NCI-H2107 (cell line): ENCODE measurements around the gene CELA3B.
"Not testable (repeated sequence)": the region's sequence is repeated elsewhere in the genome, so short reads cannot be mapped to it uniquely, and the experiment has no call there.

ENCODE experiments used
- DNase-seq: peaks from one replicate; lab custom pipeline; 2025; lab: John Stamatoyannopoulos, UW

The CELA3B gene

DNA sequence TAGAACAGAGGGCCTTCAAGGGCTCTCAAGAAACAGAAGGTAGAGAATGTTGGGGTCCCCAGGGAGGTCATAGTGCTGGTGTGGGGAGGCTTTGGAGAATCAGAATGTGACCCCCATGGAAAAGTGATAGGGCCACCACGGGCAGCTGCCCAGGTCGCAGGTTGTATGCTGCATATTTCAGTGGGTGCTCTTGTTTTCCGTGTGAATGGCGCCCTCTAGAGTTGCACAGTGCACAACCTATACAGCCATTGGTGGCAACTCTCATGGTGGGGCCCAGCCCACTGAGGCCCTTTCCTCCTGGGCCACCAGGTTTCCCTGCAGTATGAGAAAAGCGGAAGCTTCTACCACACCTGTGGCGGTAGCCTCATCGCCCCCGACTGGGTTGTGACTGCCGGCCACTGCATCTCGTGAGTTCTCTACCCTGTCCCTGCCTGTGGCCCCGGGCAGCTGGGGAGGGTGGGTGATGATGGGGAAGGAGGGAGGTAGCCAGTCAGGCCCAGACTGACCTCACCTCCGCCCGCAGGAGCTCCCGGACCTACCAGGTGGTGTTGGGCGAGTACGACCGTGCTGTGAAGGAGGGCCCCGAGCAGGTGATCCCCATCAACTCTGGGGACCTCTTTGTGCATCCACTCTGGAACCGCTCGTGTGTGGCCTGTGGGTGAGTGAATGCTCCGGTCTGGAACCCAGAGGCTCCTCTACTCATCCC lies 3.8 kb downstream of the CELA3B start:
- DNase-seq, result not testable (repeated sequence)

- not testable (repeated sequence) for DNase-seq
These were observed 4.4 kb downstream of the CELA3B start for GRCh38 chr1:21981253-21981652.

- DNase-seq, result not testable (repeated sequence)
These were observed 5.3 kb downstream of the CELA3B start for GRCh38 chr1:21982122-21982521.

DNA sequence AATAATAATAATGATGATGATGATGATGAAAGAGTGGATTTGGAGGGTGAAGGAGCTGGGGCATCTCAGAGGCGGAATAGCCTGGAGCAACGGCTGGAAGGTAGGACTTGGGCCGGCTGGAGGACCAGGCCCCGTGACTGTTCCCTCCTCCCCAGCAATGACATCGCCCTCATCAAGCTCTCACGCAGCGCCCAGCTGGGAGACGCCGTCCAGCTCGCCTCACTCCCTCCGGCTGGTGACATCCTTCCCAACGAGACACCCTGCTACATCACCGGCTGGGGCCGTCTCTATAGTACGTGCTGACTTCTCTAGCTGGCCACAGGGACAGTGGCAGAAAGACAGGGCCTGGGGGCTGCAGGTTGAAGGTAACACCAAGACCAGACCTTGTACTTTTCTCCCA lies 6.7 kb downstream of the CELA3B start:
- not testable (repeated sequence) for DNase-seq

DNA sequence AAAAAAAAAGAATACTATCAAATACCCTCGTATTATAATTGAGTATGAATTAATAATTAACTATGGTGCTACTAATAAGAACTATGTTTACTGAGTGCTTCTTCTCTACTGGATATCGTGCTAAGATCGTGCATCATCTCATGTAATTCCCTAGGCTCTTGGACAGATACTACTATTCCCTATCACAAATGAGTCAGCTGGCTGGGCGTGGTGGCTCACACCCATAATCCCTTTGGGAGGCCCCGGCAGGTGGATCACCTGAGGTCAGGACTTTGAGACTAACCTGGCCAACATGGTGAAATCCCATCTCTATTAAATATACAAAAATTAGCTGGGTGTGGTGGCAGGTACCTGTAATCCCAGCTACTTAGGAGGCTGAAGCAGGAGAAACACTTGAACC lies 9.1 kb downstream of the CELA3B start:
- DNase-seq, result not testable (repeated sequence)

- not testable (repeated sequence) for DNase-seq
These were observed 9.6 kb downstream of the CELA3B start for GRCh38 chr1:21986386-21986785.

DNA sequence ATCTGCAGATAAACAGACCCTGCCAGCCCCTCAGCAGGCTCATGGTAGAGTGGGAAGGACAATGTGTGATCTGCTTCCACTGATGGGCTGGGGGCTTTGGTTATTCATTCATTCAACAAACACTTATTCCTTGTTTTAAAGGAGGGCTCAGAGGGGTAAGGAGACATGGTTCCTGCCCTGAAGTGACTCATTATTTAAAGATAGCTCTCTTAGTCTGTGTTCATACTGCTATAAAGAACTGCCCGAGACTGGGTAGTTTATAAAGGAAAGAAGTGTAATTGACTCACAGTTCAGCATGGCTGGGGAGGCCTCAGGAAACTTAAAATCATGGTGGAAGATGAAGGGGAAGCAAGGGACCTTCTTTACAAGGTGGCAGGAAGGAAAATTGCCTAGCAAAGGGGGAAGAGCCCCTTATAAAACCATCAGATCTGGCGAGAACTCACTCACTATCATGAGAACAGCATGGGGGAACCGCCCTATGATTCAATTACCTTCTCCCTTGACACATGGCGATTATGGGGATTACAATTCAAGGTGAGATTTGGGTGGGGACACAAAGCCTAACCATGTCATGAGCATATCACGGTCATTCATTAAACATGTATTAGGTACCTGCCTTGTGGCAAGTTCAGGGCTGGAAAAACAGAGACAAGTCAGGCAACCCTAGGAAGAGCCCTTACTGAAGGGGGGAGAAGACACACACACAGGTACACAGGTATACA lies 13.0 kb downstream of the CELA3B start:
- not testable (repeated sequence) for DNase-seq

- not testable (repeated sequence) for DNase-seq
These were observed 15.4 kb downstream of the CELA3B start for GRCh38 chr1:21992186-21992585.

DNA sequence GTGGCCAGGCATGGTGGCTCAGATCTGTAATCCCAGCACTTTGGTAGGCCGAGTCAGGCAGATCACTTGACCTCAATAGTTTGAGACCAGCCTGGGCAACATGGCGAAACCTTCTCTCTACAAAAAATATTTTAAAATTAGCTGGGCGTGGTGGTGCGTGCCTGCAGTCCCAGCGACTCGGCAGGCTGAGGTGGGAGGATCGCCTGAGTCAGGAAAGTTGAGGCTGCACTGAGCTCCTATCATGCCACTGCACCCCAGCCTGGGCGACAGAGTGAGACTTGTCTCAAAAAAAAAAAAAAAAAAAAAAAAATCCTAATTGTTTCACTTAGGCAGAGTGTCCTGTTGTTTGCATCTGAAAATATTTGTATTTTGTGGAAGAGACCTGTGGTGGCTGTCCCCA lies 17.9 kb downstream of the CELA3B start:
- DNase-seq, result not testable (repeated sequence)

- DNase-seq, result not testable (repeated sequence)
These were observed 19.8 kb downstream of the CELA3B start for GRCh38 chr1:21996663-21996970.

- not testable (repeated sequence) for DNase-seq
These were observed 21.2 kb downstream of the CELA3B start for GRCh38 chr1:21997891-21998623.

DNA sequence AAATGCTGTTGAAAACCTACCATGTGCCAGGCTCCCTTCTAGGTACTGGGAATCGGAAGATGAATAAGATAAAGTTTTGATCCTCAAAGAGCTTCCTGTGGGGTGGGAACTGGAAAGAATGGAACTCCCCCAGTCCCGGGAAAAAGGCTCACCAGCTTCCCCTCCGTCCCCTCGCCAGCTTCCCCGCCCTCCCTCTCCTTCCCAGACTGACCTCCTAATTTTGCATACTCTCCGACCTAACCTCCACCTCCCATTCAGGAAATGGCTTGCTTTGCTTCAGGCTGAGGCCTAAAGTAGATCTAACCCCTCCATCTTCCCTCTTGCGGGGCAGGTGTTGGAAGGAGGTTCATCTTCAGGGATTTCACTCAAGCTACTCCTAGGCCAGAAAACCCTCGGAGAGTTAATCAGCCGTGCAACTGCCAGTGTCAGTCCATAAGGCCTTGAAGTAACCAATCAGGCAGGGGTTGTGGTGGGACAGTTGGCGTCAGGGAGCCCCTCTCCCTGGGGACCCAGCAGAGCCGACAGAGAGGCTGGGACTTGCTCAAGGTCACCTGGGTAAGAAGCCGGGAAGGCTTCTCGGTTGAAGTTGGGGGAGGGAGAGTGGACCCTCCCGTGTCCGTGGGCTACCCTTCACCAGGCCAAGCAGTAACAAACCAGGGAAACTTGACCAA lies 21.9 kb downstream of the CELA3B start:
- DNase-seq, result not testable (repeated sequence)

GRCh38 chr1:21999645-22000044 lies 22.8 kb downstream of the CELA3B start:
- DNase-seq, result not testable (repeated sequence)

- no peak for DNase-seq
These were observed 24.6 kb downstream of the CELA3B start, which contains the start of gene CELA3A for GRCh38 chr1:22001409-22001808. CELA3A (plus strand) TSS chr1:22001657; CDS start chr1:22001675, 18 bp downstream.

DNA sequence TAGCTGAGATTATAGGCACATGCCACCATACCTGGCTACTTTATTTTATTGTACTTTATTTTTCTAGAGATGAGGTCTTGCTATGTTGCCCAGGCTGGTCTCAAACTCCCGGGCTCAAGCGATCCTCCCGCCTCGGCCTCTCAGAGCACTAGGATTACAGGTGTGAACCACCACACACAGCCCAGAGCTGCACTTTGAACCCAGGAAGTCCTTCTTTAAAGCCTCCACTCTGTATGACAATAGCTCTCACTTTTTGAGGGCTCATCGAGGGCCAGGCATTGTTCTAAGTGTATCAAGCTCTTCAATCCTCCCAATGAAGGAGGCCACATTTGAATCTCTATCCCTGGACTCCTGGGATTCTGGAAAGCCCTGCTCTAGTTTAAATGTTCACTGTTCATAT lies 25.6 kb downstream of the CELA3B start:
- not testable (repeated sequence) for DNase-seq

DNA sequence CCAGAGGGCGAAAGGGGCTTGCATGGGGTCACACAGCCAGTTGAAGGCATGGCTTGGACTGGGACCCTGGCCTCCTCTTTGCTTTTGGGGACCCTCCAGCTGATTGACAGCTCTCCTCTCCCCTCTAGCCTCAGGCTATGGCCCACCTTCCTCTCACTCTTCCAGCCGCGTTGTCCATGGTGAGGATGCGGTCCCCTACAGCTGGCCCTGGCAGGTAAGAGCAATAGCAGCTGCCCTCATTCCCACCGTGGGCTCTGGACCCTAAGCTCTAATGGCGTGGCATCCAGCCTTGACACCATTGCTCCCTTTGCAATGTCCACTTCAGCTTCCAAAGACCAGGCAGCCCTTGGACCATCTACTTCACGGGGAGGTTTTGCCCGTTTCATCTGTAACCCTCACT lies 26.1 kb downstream of the CELA3B start:
- DNase-seq, result not testable (repeated sequence)

DNA sequence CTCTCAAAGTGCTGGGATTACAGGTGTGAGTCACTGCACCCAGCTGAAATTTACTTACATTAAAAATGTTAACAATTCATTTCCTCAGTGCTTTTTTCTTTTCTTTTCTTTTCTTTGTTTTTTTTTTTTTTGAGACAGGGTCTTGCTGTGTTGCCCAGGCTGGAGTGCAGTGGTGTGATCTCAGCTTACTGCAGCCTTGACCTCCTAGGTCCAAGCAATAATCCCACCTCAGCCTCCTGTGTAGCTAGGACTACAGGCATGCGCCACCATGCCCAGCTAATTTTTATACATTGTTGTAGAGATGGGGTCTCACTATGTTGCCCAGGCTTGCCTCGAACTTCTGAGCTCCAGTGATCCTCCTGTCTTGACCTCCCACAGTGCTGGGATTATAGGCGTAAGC lies 27.1 kb downstream of the CELA3B start:
- not testable (repeated sequence) for DNase-seq

DNA sequence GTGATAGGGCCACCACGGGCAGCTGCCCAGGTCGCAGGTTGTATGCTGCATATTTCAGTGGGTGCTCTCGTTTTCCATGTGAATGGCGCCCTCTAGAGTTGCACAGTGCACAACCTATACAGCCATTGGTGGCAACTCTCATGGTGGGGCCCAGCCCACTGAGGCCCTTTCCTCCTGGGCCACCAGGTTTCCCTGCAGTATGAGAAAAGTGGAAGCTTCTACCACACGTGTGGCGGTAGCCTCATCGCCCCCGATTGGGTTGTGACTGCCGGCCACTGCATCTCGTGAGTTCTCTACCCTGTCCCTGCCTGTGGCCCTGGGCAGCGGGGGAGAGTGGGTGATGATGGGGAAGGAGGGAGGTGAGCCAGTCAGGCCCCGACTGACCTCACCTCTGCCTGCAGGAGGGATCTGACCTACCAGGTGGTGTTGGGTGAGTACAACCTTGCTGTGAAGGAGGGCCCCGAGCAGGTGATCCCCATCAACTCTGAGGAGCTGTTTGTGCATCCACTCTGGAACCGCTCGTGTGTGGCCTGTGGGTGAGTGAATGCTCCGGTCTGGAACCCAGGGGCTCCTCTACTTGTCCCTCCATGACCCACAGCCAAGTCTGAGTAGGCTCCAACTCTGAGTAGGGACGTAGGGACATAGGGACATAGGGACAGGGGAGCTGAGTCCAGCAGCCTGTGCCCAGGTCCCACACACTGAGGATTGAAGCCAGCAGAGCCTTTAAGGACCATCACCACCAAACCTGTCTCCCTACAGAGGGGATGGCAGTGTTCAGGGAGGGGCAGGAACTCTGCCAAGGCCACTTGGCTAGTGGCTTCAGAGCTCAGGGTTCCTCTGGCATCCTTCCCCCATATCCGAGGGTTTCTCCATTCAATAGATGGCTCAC lies 28.7 kb downstream of the CELA3B start:
- not testable (repeated sequence) for DNase-seq

- not testable (repeated sequence) for DNase-seq
These were observed 29.9 kb downstream of the CELA3B start for GRCh38 chr1:22006736-22007135.

DNA sequence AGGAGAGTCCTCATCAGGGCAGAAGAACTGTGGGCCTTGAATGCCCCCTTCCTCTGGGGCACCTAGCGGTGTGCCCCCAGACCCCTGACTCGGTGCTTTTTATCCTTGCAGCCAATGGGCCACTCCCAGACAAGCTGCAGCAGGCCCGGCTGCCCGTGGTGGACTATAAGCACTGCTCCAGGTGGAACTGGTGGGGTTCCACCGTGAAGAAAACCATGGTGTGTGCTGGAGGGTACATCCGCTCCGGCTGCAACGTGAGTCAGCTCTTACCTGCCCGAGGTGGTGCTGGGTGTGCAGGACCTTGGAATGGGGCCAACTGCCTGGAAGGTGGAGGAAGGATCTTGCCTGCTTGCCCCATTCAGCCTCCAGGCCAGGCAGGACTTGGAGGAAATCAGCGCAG lies 30.4 kb downstream of the CELA3B start:
- not testable (repeated sequence) for DNase-seq

DNA sequence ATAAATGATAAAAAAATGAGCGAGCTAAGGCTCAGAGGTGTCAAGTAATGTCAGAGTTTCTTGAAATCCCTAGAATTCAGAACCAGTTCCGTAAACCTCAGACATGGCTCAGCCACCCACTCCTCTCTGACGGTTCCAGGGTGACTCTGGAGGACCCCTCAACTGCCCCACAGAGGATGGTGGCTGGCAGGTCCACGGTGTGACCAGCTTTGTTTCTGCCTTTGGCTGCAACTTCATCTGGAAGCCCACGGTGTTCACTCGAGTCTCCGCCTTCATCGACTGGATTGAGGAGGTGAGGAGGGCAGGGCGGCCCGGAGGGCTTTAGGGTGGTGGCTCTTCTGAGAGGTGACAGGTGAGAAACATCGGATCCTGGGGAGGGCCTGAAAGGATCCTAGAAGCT lies 32.7 kb downstream of the CELA3B start:
- not testable (repeated sequence) for DNase-seq
